Activated naive CD8-positive, alpha-beta T cell treated with anti-CD3 and anti-CD28 coated beads for 36 hours (primary cell): Measurements from ENCODE around the gene DCLK1. TPM values are rescaled to one million over a fixed set of nuclear protein-coding genes. Genes with fewer than 3 reads are reported as not detected.

Experiments used
- DNase-seq: peaks from one replicate; pipeline ENCODE4 v3.0.0; 2021
- H3K27ac Mint-ChIP-seq: one replicate; pipeline ENCODE4 v1.8.0; 2022; ENCODE audit warnings: mild to moderate bottlenecking, moderate library complexity, mixed read lengths
- H3K27me3 Mint-ChIP-seq: one replicate; pipeline ENCODE4 v1.8.0; 2022; ENCODE audit warnings: mild to moderate bottlenecking, mixed read lengths
- H3K36me3 Mint-ChIP-seq: one replicate; pipeline ENCODE4 v1.8.0; 2021; ENCODE audit warnings: mild to moderate bottlenecking, mixed read lengths
- H3K4me1 Mint-ChIP-seq: one replicate; pipeline ENCODE4 v1.8.0; 2021; ENCODE audit warnings: mixed read lengths
- H3K4me3 Mint-ChIP-seq: one replicate; pipeline ENCODE4 v1.8.0; 2022; ENCODE audit warnings: mild to moderate bottlenecking, moderate library complexity, mixed read lengths
- H3K9me3 Mint-ChIP-seq: one replicate; pipeline ENCODE4 v1.8.0; 2022; ENCODE audit warnings: mixed read lengths
- total RNA-seq, 2 experiments: library from RNA; stranded (reverse); gene quantifications; one replicate each; pipeline ENCODE4 v1.2.3, GENCODE V29; 2021

DCLK1 gene
- total RNA-seq, 2 experiments from 2014 or later, result not detected

GRCh38 chr13:35781036-35782000 is 349.9 kb downstream of the DCLK1 start:
- no peaks in the 10 kb centered on the region for H3K4me1 Mint-ChIP-seq
- no peaks in the 10 kb centered on the region for H3K9me3 Mint-ChIP-seq
- H3K27me3 Mint-ChIP-seq, result peaks cover 3% of the 10 kb centered on the region
- H3K4me3 Mint-ChIP-seq, result no peak overlapping the region
- H3K27ac Mint-ChIP-seq, result no peak overlapping the region
- no peak for DNase-seq
- H3K36me3 Mint-ChIP-seq, result no peaks in the 10 kb centered on the region

GRCh38 chr13:35780613-35781012 is 350.6 kb downstream of the DCLK1 start:
- H3K4me1 Mint-ChIP-seq, result no peaks in the 10 kb centered on the region
- H3K27me3 Mint-ChIP-seq, result peaks cover 3% of the 10 kb centered on the region
- H3K9me3 Mint-ChIP-seq, result no peaks in the 10 kb centered on the region
- H3K27ac Mint-ChIP-seq, result no peak overlapping the region
- H3K36me3 Mint-ChIP-seq, result no peaks in the 10 kb centered on the region
- no peak overlapping the region for H3K4me3 Mint-ChIP-seq
- DNase-seq, result no peak

- DNase-seq, result no peak
- no peak overlapping the region for H3K4me3 Mint-ChIP-seq
- peaks cover 3% of the 10 kb centered on the region for H3K9me3 Mint-ChIP-seq
- peaks cover 7% of the 10 kb centered on the region for H3K27me3 Mint-ChIP-seq
- no peaks in the 10 kb centered on the region for H3K4me1 Mint-ChIP-seq
- no peak overlapping the region for H3K27ac Mint-ChIP-seq
- no peaks in the 10 kb centered on the region for H3K36me3 Mint-ChIP-seq
Observed at GRCh38 chr13:35771898-35772297, 359.3 kb downstream of the DCLK1 start.

- Mint-ChIP-seq H3K27ac (no peak overlapping the region), H3K4me3 (no peak overlapping the region)
Observed at GRCh38 chr13:35770756-35771297, 360.4 kb downstream of the DCLK1 start.

GRCh38 chr13:35769812-35770211 is 361.4 kb downstream of the DCLK1 start:
- Mint-ChIP-seq H3K27ac (no peak overlapping the region), H3K27me3 (peaks cover 6% of the 10 kb centered on the region), H3K4me3 (no peak overlapping the region), H3K4me1 (no peaks in the 10 kb centered on the region), H3K36me3 (no peaks in the 10 kb centered on the region), H3K9me3 (peaks cover 3% of the 10 kb centered on the region)
- no peak for DNase-seq

More at GRCh38 chr13:35770756-35771297, 360.4 kb downstream of the DCLK1 start:
- DNase-seq, result no peak
- no peaks in the 10 kb centered on the region for H3K36me3 Mint-ChIP-seq
- peaks cover 6% of the 10 kb centered on the region for H3K27me3 Mint-ChIP-seq
- H3K9me3 Mint-ChIP-seq, result peaks cover 3% of the 10 kb centered on the region
- no peaks in the 10 kb centered on the region for H3K4me1 Mint-ChIP-seq

- H3K4me3 Mint-ChIP-seq, result no peak overlapping the region
- peaks cover 6% of the 10 kb centered on the region for H3K27me3 Mint-ChIP-seq
- no peak for DNase-seq
- H3K9me3 Mint-ChIP-seq, result no peaks in the 10 kb centered on the region
- no peaks in the 10 kb centered on the region for H3K36me3 Mint-ChIP-seq
- H3K27ac Mint-ChIP-seq, result no peak overlapping the region
- H3K4me1 Mint-ChIP-seq, result no peaks in the 10 kb centered on the region
Observed at GRCh38 chr13:35768551-35768950, 362.6 kb downstream of the DCLK1 start.

GRCh38 chr13:35768073-35768472 is 363.1 kb downstream of the DCLK1 start:
- DNase-seq, result no peak
- H3K27ac Mint-ChIP-seq, result no peak overlapping the region
- no peak overlapping the region for H3K4me3 Mint-ChIP-seq
- H3K4me1 Mint-ChIP-seq, result no peaks in the 10 kb centered on the region
- H3K36me3 Mint-ChIP-seq, result no peaks in the 10 kb centered on the region
- peaks cover 6% of the 10 kb centered on the region for H3K27me3 Mint-ChIP-seq
- no peaks in the 10 kb centered on the region for H3K9me3 Mint-ChIP-seq

GRCh38 chr13:35767256-35767976 is 363.8 kb downstream of the DCLK1 start:
- no peaks in the 10 kb centered on the region for H3K9me3 Mint-ChIP-seq
- no peaks in the 10 kb centered on the region for H3K4me1 Mint-ChIP-seq
- peaks cover 6% of the 10 kb centered on the region for H3K27me3 Mint-ChIP-seq
- no peaks in the 10 kb centered on the region for H3K36me3 Mint-ChIP-seq
- no peak overlapping the region for H3K4me3 Mint-ChIP-seq
- no peak overlapping the region for H3K27ac Mint-ChIP-seq
- no peak for DNase-seq

- no peak for DNase-seq
- Mint-ChIP-seq H3K27me3 (peaks cover 6% of the 10 kb centered on the region), H3K27ac (no peak overlapping the region), H3K4me1 (no peaks in the 10 kb centered on the region), H3K36me3 (no peaks in the 10 kb centered on the region), H3K4me3 (no peak overlapping the region), H3K9me3 (no peaks in the 10 kb centered on the region)
Observed at GRCh38 chr13:35766663-35767062, 364.5 kb downstream of the DCLK1 start.

- no peak for DNase-seq
- H3K27ac Mint-ChIP-seq, result no peak overlapping the region
- H3K9me3 Mint-ChIP-seq, result no peaks in the 10 kb centered on the region
- H3K4me3 Mint-ChIP-seq, result no peak overlapping the region
- H3K27me3 Mint-ChIP-seq, result no peaks in the 10 kb centered on the region
- no peaks in the 10 kb centered on the region for H3K36me3 Mint-ChIP-seq
- H3K4me1 Mint-ChIP-seq, result no peaks in the 10 kb centered on the region
Observed at GRCh38 chr13:35765941-35766340, 365.2 kb downstream of the DCLK1 start.

- no peak for DNase-seq
- H3K27me3 Mint-ChIP-seq, result no peaks in the 10 kb centered on the region
- no peaks in the 10 kb centered on the region for H3K36me3 Mint-ChIP-seq
- H3K4me1 Mint-ChIP-seq, result no peaks in the 10 kb centered on the region
- H3K4me3 Mint-ChIP-seq, result no peak overlapping the region
- no peak overlapping the region for H3K27ac Mint-ChIP-seq
- H3K9me3 Mint-ChIP-seq, result no peaks in the 10 kb centered on the region
Observed at GRCh38 chr13:35765366-35765765, 365.8 kb downstream of the DCLK1 start.

GRCh38 chr13:35764326-35765015 is 366.7 kb downstream of the DCLK1 start:
- H3K9me3 Mint-ChIP-seq, result no peaks in the 10 kb centered on the region
- no peaks in the 10 kb centered on the region for H3K36me3 Mint-ChIP-seq
- H3K27ac Mint-ChIP-seq, result no peak overlapping the region
- no peak overlapping the region for H3K4me3 Mint-ChIP-seq
- no peak for DNase-seq
- H3K4me1 Mint-ChIP-seq, result no peaks in the 10 kb centered on the region
- H3K27me3 Mint-ChIP-seq, result no peaks in the 10 kb centered on the region

- H3K4me1 Mint-ChIP-seq, result no peaks in the 10 kb centered on the region
- H3K27me3 Mint-ChIP-seq, result no peaks in the 10 kb centered on the region
- H3K36me3 Mint-ChIP-seq, result no peaks in the 10 kb centered on the region
- H3K27ac Mint-ChIP-seq, result no peak overlapping the region
- H3K4me3 Mint-ChIP-seq, result no peak overlapping the region
- H3K9me3 Mint-ChIP-seq, result no peaks in the 10 kb centered on the region
- DNase-seq, result no peak
Observed at GRCh38 chr13:35763782-35764123, 367.4 kb downstream of the DCLK1 start.

- no peak overlapping the region for H3K4me3 Mint-ChIP-seq
Observed at GRCh38 chr13:35763060-35763781, 368.0 kb downstream of the DCLK1 start.

More at GRCh38 chr13:35763060-35763781, 368.0 kb downstream of the DCLK1 start:
- Mint-ChIP-seq H3K27ac (no peak overlapping the region), H3K4me1 (no peaks in the 10 kb centered on the region), H3K27me3 (no peaks in the 10 kb centered on the region), H3K36me3 (no peaks in the 10 kb centered on the region), H3K9me3 (peaks cover 2% of the 10 kb centered on the region)
- no peak for DNase-seq
